Measurements from ENCODE around the gene LIF. TPM values are rescaled to one million over a fixed set of nuclear protein-coding genes. Genes with fewer than 3 reads are reported as not detected.

LIF gene
- total RNA-seq, 2 experiments from 2014 or later: 176 to 189 TPM

GRCh38 chr22:30272781-30273601 lies 26.4 kb upstream of the LIF start:
- H3K4me3 Mint-ChIP-seq: no peak overlapping the region
- ChIA-PET CTCF (interaction anchor here (1.3 to 1.4 kb wide), 2 partner anchors 9 to 15 kb away, joined by 7 to 8 read pairs; no protein-coding TSS in a partner anchor), POLR2A (no interaction called here)
- no peak for DNase-seq
- peaks cover 18% of the 10 kb centered on the region for H3K36me3 Mint-ChIP-seq
- H3K27ac Mint-ChIP-seq: no peak overlapping the region
- no peaks in the 10 kb centered on the region for H3K9me3 Mint-ChIP-seq
- H3K27me3 Mint-ChIP-seq: no peaks in the 10 kb centered on the region
- intact Hi-C loops (cut with micrococcal nuclease): no loop called here
- H3K4me1 Mint-ChIP-seq (ENCODE audit: low read depth): peaks cover 33% of the 10 kb centered on the region

GRCh38 chr22:30270832-30271231 lies 24.3 kb upstream of the LIF start:
- no peak overlapping the region for H3K4me3 Mint-ChIP-seq
- CTCF ChIA-PET: interaction anchor here (1.4 to 4.2 kb wide), 2 partner anchors 17 to 163 kb away, joined by 3 to 37 read pairs; partner anchors contain the start of gene CASTOR1
- peaks cover 31% of the 10 kb centered on the region for H3K4me1 Mint-ChIP-seq (ENCODE audit: low read depth)
- no peaks in the 10 kb centered on the region for H3K27me3 Mint-ChIP-seq
- intact Hi-C loops (cut with micrococcal nuclease): no loop called here
- no peaks in the 10 kb centered on the region for H3K9me3 Mint-ChIP-seq
- H3K27ac Mint-ChIP-seq: no peak overlapping the region
- no peak for DNase-seq
- H3K36me3 Mint-ChIP-seq: peaks cover 32% of the 10 kb centered on the region
- POLR2A ChIA-PET: no interaction called here

- no peak for DNase-seq
- CTCF ChIA-PET: interaction anchor here (0.5 to 4.2 kb wide), 3 partner anchors 19 to 119 kb away, joined by 3 to 37 read pairs (median 5); partner anchors contain the start of genes CASTOR1 and RNF215
- H3K27ac Mint-ChIP-seq: peak overlapping the region; percentile 97
- H3K4me3 Mint-ChIP-seq: peak overlapping the region; percentile 86
- H3K9me3 Mint-ChIP-seq: no peaks in the 10 kb centered on the region
- H3K36me3 Mint-ChIP-seq: peaks cover 48% of the 10 kb centered on the region
- POLR2A ChIA-PET: interaction anchor here (1.0 to 1.7 kb wide), 3 partner anchors 10 to 165 kb away, joined by 3 to 6 read pairs (median 5); no protein-coding TSS in a partner anchor
- no peaks in the 10 kb centered on the region for H3K27me3 Mint-ChIP-seq
- intact Hi-C loops (cut with micrococcal nuclease): loop anchor here (10.0 kb wide), 1 partner anchor 504 kb away; the partner anchor contains the start of genes UQCR10 and ZMAT5
- peaks cover 30% of the 10 kb centered on the region for H3K4me1 Mint-ChIP-seq (ENCODE audit: low read depth)
Measured at GRCh38 chr22:30268331-30268730, 21.8 kb upstream of the LIF start.

- Mint-ChIP-seq H3K4me1 (ENCODE audit: low read depth) (peaks cover 36% of the 10 kb centered on the region), H3K9me3 (no peaks in the 10 kb centered on the region), H3K36me3 (peaks cover 52% of the 10 kb centered on the region), H3K27ac (peak overlapping the region; percentile 97), H3K4me3 (peak overlapping the region; percentile 86), H3K27me3 (no peaks in the 10 kb centered on the region)
- peak; percentile 77 for DNase-seq
- ChIA-PET CTCF (interaction anchor here (0.5 to 4.2 kb wide), 8 partner anchors 15 to 162 kb away, joined by 3 to 37 read pairs (median 4); partner anchors contain the start of genes CASTOR1 and RNF215), POLR2A (interaction anchor here (0.7 to 2.2 kb wide), 6 partner anchors 8 to 89 kb away, joined by 3 to 7 read pairs (median 5); partner anchors contain the start of genes CCDC157 and SF3A1)
- intact Hi-C loops (cut with micrococcal nuclease): loop anchor here (1.0 to 10.0 kb wide), 2 partner anchors 80 to 503 kb away; partner anchors contain the start of genes UQCR10 and ZMAT5
Measured at GRCh38 chr22:30267382-30268302, 21.1 kb upstream of the LIF start.

- Mint-ChIP-seq H3K27ac (peak within 1 kb of the TSS; percentile 97), H3K9me3 (no peaks in the 10 kb centered on the region), H3K4me1 (ENCODE audit: low read depth) (peaks cover 44% of the 10 kb centered on the region), H3K36me3 (peaks cover 61% of the 10 kb centered on the region), H3K4me3 (peak within 1 kb of the TSS; percentile 86), H3K27me3 (no peaks in the 10 kb centered on the region)
- intact Hi-C loops (cut with micrococcal nuclease): loop anchor here (1.0 to 10.0 kb wide), 4 partner anchors 20 to 502 kb away; partner anchors contain the start of genes LIF, UQCR10 and ZMAT5
- peak; percentile 90 for DNase-seq
- ChIA-PET POLR2A (interaction anchor here (0.7 to 2.2 kb wide), 6 partner anchors 9 to 158 kb away, joined by 3 to 7 read pairs (median 4); partner anchors contain the start of genes CCDC157 and SF3A1), CTCF (interaction anchor here (1.0 to 7.9 kb wide), 7 partner anchors 16 to 161 kb away, joined by 4 to 154 read pairs (median 7); partner anchors contain the start of genes CASTOR1 and RNF215)
Measured at GRCh38 chr22:30266445-30267381, 20.2 kb upstream of the LIF start, which contains the start of gene OSM. OSM (minus strand) TSS chr22:30266851; CDS start chr22:30266799, 52 bp downstream.

- peaks cover 44% of the 10 kb centered on the region for H3K4me1 Mint-ChIP-seq (ENCODE audit: low read depth)
- intact Hi-C loops (cut with micrococcal nuclease): loop anchor here (1.0 to 10.0 kb wide), 3 partner anchors 20 to 501 kb away; partner anchors contain the start of genes LIF, UQCR10 and ZMAT5
- POLR2A ChIA-PET: interaction anchor here (1.0 to 2.2 kb wide), 3 partner anchors 22 to 159 kb away, joined by 4 to 7 read pairs (median 5); partner anchors contain the start of genes CCDC157 and SF3A1
Measured at GRCh38 chr22:30265823-30266444, 19.4 kb upstream of the LIF start.

GRCh38 chr22:30265131-30265720 lies 18.7 kb upstream of the LIF start:
- H3K4me1 Mint-ChIP-seq (ENCODE audit: low read depth): peaks cover 44% of the 10 kb centered on the region
- ChIA-PET CTCF (interaction anchor here (1.2 to 7.9 kb wide), 6 partner anchors 11 to 158 kb away, joined by 3 to 154 read pairs (median 7); partner anchors contain the start of genes CASTOR1 and RNF215), POLR2A (interaction anchor here (1.0 to 1.4 kb wide), 3 partner anchors 96 to 160 kb away, joined by 3 to 4 read pairs (median 3); no protein-coding TSS in a partner anchor)
- peaks cover 54% of the 10 kb centered on the region for H3K36me3 Mint-ChIP-seq
- H3K4me3 Mint-ChIP-seq: peak overlapping the region; percentile 86
- H3K27ac Mint-ChIP-seq: peak overlapping the region; percentile 97
- no peaks in the 10 kb centered on the region for H3K27me3 Mint-ChIP-seq
- H3K9me3 Mint-ChIP-seq: no peaks in the 10 kb centered on the region
- DNase-seq: no peak
- intact Hi-C loops (cut with micrococcal nuclease): loop anchor here (10.0 kb wide), 1 partner anchor 500 kb away; the partner anchor contains the start of genes UQCR10 and ZMAT5

More at GRCh38 chr22:30265823-30266444, 19.4 kb upstream of the LIF start:
- Mint-ChIP-seq H3K9me3 (no peaks in the 10 kb centered on the region), H3K27me3 (no peaks in the 10 kb centered on the region), H3K27ac (peak overlapping the region; percentile 97), H3K36me3 (peaks cover 57% of the 10 kb centered on the region), H3K4me3 (peak overlapping the region; percentile 86)
- CTCF ChIA-PET: interaction anchor here (1.8 to 7.9 kb wide), 3 partner anchors 21 to 159 kb away, joined by 7 to 154 read pairs (median 7); partner anchors contain the start of genes CASTOR1 and RNF215
- peak; percentile 92 for DNase-seq

GRCh38 chr22:30263883-30264282 lies 17.3 kb upstream of the LIF start:
- peak overlapping the region; percentile 86 for H3K4me3 Mint-ChIP-seq
- no peaks in the 10 kb centered on the region for H3K27me3 Mint-ChIP-seq
- intact Hi-C loops (cut with micrococcal nuclease): loop anchor here (1.0 to 10.0 kb wide), 2 partner anchors 23 to 499 kb away; partner anchors contain the start of genes UQCR10 and ZMAT5
- no peaks in the 10 kb centered on the region for H3K9me3 Mint-ChIP-seq
- H3K27ac Mint-ChIP-seq: no peak overlapping the region
- no peak for DNase-seq
- H3K36me3 Mint-ChIP-seq: peaks cover 49% of the 10 kb centered on the region
- ChIA-PET CTCF (interaction anchor here (0.6 to 7.9 kb wide), 23 partner anchors 8 to 453 kb away, joined by 3 to 154 read pairs (median 5); partner anchors contain the start of genes CASTOR1 and LIF), POLR2A (interaction anchor here (1.0 to 1.4 kb wide), 4 partner anchors 20 to 158 kb away, joined by 3 to 4 read pairs (median 3); partner anchors contain the start of gene RNF215)
- peaks cover 42% of the 10 kb centered on the region for H3K4me1 Mint-ChIP-seq (ENCODE audit: low read depth)
